ENCODE measurements around the gene BRD3.
A peak's percentile ranks its signal among the peaks of the same experiment; 100 is the strongest.

The BRD3 gene

DNA sequence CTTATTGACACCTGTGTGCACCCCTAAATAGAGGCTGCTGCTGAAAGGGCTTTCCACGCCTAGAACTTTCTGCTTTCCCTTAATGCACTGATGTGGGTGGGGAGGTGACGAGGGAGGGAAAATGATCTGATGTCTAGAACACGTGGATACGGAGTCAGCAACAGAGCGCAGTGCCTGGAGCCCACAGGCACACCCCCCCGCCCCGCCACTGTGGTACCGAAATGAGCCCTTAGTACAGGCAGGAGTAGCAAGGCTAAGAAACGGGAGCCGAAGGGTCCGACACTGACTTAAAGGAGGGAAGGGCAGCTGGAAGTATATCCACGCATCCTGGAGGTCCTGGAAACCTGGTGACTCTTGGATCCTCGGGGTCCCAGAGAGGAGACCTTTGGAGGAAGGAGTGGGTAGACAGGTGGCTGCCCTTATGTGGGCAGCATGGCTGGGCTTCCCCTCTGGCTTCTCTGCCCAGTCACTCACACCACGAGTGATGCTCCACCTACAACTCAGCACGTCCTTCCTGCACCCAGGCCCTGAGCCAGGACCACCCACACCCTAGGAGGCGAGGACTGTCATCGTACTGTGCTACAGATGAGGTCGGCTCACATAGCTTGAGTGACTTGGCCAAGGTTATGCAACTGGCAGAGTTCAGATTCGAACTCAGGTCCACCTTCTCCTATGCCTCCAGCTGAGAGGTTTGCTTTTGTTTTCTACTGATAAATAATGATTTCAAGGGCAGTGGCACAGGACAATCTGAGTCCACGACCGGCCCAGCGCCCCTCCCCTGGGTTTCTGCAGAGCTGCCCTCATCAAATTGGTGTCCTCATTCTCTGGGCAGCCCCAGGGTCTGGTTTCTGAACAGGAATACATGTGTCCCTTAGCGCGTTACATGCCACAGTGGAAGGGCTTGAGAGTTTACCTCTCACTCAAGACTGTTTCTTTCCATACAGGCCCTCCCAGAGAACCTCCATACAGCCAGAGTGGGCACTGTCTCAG is 71.0 kb downstream of the BRD3 start:
- Histone ChIP-seq H3K4me1 (ENCODE audit: control extremely low read depth in 1 of 4, control insufficient read depth in 4 of 4, insufficient read depth in 4 of 4, low read length in 3 of 4) (peaks cover 0 to 20% (median 18%) of the 10 kb centered on the region in 4 experiments), H3K9me3 (ENCODE audit: control extremely low read depth in 1 of 5, control insufficient read depth in 4 of 5, insufficient read depth in 2 of 5, low read depth in 1 of 5, low read length in 4 of 5) (no peaks in the 10 kb centered on the region), H3K36me3 (ENCODE audit: control insufficient read depth in 4 of 4, insufficient read depth in 4 of 4, low read length in 3 of 4) (no peaks in the 10 kb centered on the region), H3K27me3 (replicated peaks in 2 of 5; ENCODE audit: control insufficient read depth in 4 of 5, insufficient read depth in 5 of 5, low read length in 4 of 5) (peaks cover 0 to 36% (median 14%) of the 10 kb centered on the region in 5 experiments), H3K4me3 (ENCODE audit: control insufficient read depth in 1 of 7, extremely low read depth in 1 of 7, insufficient read depth in 4 of 7, low read depth in 2 of 7, low read length in 6 of 7) (no peak overlapping the region), H3K27ac (ENCODE audit: insufficient read depth in 1 of 2, low read depth in 1 of 2, low read length in 2 of 2, poor library complexity in 1 of 2, severe bottlenecking in 2 of 2) (no peak overlapping the region)
- ChIA-PET POLR2A (no interaction called here), CTCF (interaction anchor here (0.9 to 5.5 kb wide), 7 partner anchors 9 to 228 kb away, joined by 3 to 143 read pairs (median 18); no protein-coding TSS in a partner anchor)
- no peak for DNase-seq
- WGBS (ENCODE audit: insufficient coverage) = 77% methylated on average over 24 of the region's 24 CpGs

DNA sequence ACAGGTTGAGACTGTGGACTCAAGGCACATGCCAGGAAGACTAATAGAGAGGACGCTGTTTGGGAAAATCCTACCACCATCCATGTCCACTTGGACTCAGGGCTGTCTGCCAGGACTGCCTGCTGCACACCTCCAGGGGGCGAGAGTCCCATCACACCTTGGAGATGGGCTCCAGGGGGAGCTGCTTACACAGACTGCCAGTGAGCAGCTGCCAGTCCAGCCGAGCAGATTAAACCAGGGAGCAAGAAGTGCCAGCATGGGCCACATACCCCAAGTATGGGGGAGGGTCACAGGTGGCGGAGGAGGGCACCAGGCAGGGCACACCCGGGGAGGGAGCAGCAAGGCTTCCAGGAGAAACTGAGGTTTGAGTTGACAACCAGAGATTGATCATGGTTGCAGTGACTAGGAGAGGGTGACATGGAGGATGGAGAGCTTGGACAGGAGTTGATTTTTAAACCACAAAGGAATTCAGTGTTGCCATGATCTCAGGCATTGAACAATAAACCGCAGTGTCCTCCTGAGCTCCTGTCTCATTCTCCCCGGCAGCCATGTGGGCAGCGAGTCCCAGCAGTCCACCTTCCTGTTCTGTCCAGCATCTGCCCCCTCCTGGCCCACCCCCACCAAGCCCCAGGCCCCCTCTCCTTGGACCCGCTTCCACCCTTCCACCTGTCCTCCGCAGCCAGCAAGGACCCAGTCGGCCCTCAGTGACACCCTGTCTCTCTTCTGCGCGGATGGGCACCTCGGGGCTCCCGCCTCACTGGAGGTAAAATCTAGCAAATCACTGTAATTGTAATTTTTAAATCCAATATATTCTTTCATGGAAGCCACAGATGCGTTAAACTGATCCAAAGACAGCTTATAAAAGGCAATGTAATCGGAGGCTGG is 72.6 kb downstream of the BRD3 start:
- Histone ChIP-seq H3K4me1 (ENCODE audit: control extremely low read depth in 1 of 4, control insufficient read depth in 4 of 4, insufficient read depth in 4 of 4, low read length in 3 of 4) (peaks cover 0 to 32% (median 30%) of the 10 kb centered on the region in 4 experiments), H3K9me3 (ENCODE audit: control extremely low read depth in 1 of 5, control insufficient read depth in 4 of 5, insufficient read depth in 2 of 5, low read depth in 1 of 5, low read length in 4 of 5) (no peaks in the 10 kb centered on the region), H3K27ac (ENCODE audit: insufficient read depth in 1 of 2, low read depth in 1 of 2, low read length in 2 of 2, poor library complexity in 1 of 2, severe bottlenecking in 2 of 2) (no peak overlapping the region), H3K36me3 (ENCODE audit: control insufficient read depth in 4 of 4, insufficient read depth in 4 of 4, low read length in 3 of 4) (no peaks in the 10 kb centered on the region), H3K4me3 (ENCODE audit: control insufficient read depth in 1 of 7, extremely low read depth in 1 of 7, insufficient read depth in 4 of 7, low read depth in 2 of 7, low read length in 6 of 7) (no peak overlapping the region), H3K27me3 (replicated peaks in 2 of 5; ENCODE audit: control insufficient read depth in 4 of 5, insufficient read depth in 5 of 5, low read length in 4 of 5) (peaks cover 0 to 52% (median 26%) of the 10 kb centered on the region in 5 experiments)
- 84% methylated on average over 12 of the region's 17 CpGs for WGBS (ENCODE audit: insufficient coverage)
- DNase-seq = no peak
- ChIA-PET CTCF (interaction anchor here (0.7 to 5.5 kb wide), 19 partner anchors 10 to 227 kb away, joined by 3 to 143 read pairs (median 5); no protein-coding TSS in a partner anchor), POLR2A (interaction anchor here (0.6 kb wide), 2 partner anchors 180 to 214 kb away, joined by 3 read pairs; no protein-coding TSS in a partner anchor)

DNA sequence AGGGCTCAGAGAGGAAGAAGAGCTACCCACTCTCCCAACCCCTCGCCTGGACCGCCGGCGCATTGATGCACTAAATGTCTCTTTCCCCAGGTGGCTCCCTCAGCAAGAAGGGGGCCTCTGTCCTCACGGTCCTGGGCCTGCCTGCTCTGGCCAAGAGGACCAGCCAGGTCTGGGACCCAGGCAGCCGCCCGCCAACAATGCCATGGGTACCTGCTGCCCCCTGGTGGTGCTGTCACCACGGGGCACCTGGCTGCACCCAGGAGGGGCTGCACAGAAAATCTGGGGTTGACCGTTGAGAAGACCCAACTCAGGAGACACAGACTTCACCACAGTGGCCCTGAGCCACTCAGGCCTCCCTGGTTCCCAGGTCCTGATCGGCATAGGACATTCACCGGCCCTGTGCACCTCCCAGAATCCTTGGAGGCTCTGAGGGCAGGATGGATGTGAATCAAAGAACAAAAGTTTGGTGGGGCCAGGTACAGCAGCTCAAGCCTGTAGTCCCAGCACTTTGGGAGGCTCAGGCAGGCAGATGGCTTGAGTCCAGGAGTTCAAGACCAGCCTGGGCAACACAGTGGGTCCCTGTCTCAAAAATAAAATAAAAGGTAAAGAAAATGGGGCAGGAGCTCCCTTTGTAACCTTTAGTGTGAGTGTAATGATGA is 73.3 kb downstream of the BRD3 start:
- peaks cover 0 to 59% (median 31%) of the 10 kb centered on the region in 5 experiments for H3K27me3 ChIP-seq (replicated peaks in 2 of 5; ENCODE audit: control insufficient read depth in 4 of 5, insufficient read depth in 5 of 5, low read length in 4 of 5)
- H3K27ac ChIP-seq (ENCODE audit: insufficient read depth in 1 of 2, low read depth in 1 of 2, low read length in 2 of 2, poor library complexity in 1 of 2, severe bottlenecking in 2 of 2) = no peak overlapping the region
- ChIA-PET POLR2A (interaction anchor here (0.6 to 0.7 kb wide), 3 partner anchors 169 to 213 kb away, joined by 3 read pairs; no protein-coding TSS in a partner anchor), CTCF (interaction anchor here (0.7 to 5.5 kb wide), 29 partner anchors 11 to 268 kb away, joined by 3 to 143 read pairs (median 5); partner anchors contain the start of gene BRD3OS)
- peak; percentile 56 to 65 (median 57) for DNase-seq
- WGBS (ENCODE audit: insufficient coverage) = 4% methylated on average over 10 of the region's 11 CpGs
- no peaks in the 10 kb centered on the region for H3K9me3 ChIP-seq (ENCODE audit: control extremely low read depth in 1 of 5, control insufficient read depth in 4 of 5, insufficient read depth in 2 of 5, low read depth in 1 of 5, low read length in 4 of 5)
- H3K4me3 ChIP-seq (ENCODE audit: control insufficient read depth in 1 of 7, extremely low read depth in 1 of 7, insufficient read depth in 4 of 7, low read depth in 2 of 7, low read length in 6 of 7) = no peak overlapping the region
- H3K4me1 ChIP-seq (ENCODE audit: control extremely low read depth in 1 of 4, control insufficient read depth in 4 of 4, insufficient read depth in 4 of 4, low read length in 3 of 4) = peaks cover 0 to 32% (median 30%) of the 10 kb centered on the region in 4 experiments
- H3K36me3 ChIP-seq (ENCODE audit: control insufficient read depth in 4 of 4, insufficient read depth in 4 of 4, low read length in 3 of 4) = no peaks in the 10 kb centered on the region

DNA sequence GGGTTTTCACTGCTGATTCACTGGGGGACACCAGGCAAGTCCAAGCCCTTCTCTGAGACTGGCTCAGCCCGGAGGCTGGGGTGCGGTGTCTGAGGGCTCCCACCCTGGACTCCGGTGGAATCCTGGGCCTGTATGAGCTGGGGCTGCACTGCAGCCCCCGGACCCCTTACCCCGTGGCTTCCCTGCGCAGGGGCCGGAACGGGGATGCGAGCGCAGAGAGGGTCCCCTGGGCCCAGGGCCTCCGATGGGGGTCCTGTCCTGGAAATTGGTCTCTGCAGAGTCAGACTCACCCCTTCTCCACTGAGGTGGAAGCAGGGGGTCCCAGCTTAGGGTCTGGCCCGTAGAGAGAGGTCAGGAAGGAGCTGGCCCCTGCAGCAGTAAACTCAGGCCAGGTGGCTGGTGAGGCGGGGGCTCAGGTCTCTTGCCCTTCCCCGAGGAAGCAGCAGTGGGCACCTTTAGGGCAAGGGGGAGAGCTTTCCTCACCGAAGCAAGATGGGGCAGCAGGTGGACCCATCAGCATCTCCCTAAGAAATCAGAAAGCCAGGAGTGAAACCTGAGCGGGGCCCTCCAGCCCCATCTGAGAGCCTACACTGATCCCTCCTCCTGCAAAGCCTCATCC is 74.1 kb downstream of the BRD3 start:
- ChIA-PET CTCF (interaction anchor here (0.7 to 5.5 kb wide), 29 partner anchors 10 to 267 kb away, joined by 3 to 143 read pairs (median 5); partner anchors contain the start of gene BRD3OS), POLR2A (interaction anchor here (0.7 to 1.0 kb wide), 2 partner anchors 169 to 211 kb away, joined by 3 to 6 read pairs; no protein-coding TSS in a partner anchor)
- Histone ChIP-seq H3K27ac (ENCODE audit: insufficient read depth in 1 of 2, low read depth in 1 of 2, low read length in 2 of 2, poor library complexity in 1 of 2, severe bottlenecking in 2 of 2) (no peak overlapping the region), H3K27me3 (replicated peaks in 2 of 5; ENCODE audit: control insufficient read depth in 4 of 5, insufficient read depth in 5 of 5, low read length in 4 of 5) (peaks cover 0 to 59% (median 31%) of the 10 kb centered on the region in 5 experiments), H3K9me3 (ENCODE audit: control extremely low read depth in 1 of 5, control insufficient read depth in 4 of 5, insufficient read depth in 2 of 5, low read depth in 1 of 5, low read length in 4 of 5) (no peaks in the 10 kb centered on the region), H3K4me3 (ENCODE audit: control insufficient read depth in 1 of 7, extremely low read depth in 1 of 7, insufficient read depth in 4 of 7, low read depth in 2 of 7, low read length in 6 of 7) (peak overlapping the region in 5 of 7 experiments; percentile 61 to 78 (median 70)), H3K4me1 (ENCODE audit: control extremely low read depth in 1 of 4, control insufficient read depth in 4 of 4, insufficient read depth in 4 of 4, low read length in 3 of 4) (peaks cover 0 to 32% (median 30%) of the 10 kb centered on the region in 4 experiments), H3K36me3 (ENCODE audit: control insufficient read depth in 4 of 4, insufficient read depth in 4 of 4, low read length in 3 of 4) (no peaks in the 10 kb centered on the region)
- 79% methylated on average over 14 of the region's 16 CpGs for whole genome bisulfite sequencing (ENCODE audit: insufficient coverage)
- DNase-seq = no peak

DNA sequence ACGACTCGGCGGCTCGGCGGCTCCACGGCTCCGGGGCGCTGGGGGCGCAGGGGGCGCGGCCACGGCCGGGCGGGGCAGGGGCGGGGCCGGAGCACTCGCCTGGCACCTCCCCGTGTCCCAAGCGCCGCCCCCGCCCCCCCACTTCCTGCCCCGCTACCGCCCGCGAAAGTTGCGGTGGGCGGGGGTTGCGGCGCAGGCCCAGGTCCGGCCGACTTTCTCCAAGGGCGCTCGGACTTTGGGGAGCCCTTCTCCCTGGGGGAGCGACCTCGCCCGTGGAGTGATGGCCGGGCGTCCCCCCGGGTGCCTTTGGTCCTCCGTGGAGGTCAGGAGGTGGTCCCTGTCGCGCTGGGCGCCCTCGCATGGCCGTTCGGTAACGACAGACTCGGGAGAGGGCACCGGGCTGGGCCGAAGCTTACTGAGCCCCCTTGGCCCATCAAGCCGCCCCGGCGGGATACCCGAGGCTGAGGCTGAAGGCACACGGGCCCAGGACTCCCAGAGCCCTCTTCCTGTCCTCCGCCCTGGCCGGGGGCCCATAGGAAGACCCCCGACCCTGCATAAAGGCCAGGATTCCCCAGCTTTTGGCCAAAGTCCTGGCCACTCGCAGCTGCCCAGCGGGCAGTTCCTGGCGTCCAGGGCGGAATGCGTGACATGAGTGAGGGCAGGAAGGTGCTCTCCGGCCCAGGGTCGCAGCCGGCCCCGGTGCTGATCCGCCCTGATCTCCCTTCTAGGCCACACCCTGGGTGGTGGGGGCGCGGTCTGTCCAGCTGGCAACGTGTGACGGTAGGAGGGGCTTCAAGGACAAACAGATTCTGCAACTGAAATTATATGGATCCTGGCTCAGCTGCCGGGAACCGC is 74.8 kb downstream of the BRD3 start:
- peaks cover 0 to 59% (median 31%) of the 10 kb centered on the region in 5 experiments for H3K27me3 ChIP-seq (replicated peaks in 2 of 5; ENCODE audit: control insufficient read depth in 4 of 5, insufficient read depth in 5 of 5, low read length in 4 of 5)
- H3K4me1 ChIP-seq (ENCODE audit: control extremely low read depth in 1 of 4, control insufficient read depth in 4 of 4, insufficient read depth in 4 of 4, low read length in 3 of 4) = peaks cover 0 to 32% (median 30%) of the 10 kb centered on the region in 4 experiments
- peak in 2 of 3 donors; percentile 51 to 61 for DNase-seq
- H3K9me3 ChIP-seq (ENCODE audit: control extremely low read depth in 1 of 5, control insufficient read depth in 4 of 5, insufficient read depth in 2 of 5, low read depth in 1 of 5, low read length in 4 of 5) = no peaks in the 10 kb centered on the region
- no peaks in the 10 kb centered on the region for H3K36me3 ChIP-seq (ENCODE audit: control insufficient read depth in 4 of 4, insufficient read depth in 4 of 4, low read length in 3 of 4)
- ChIA-PET POLR2A (interaction anchor here (1.0 kb wide), 1 partner anchor 211 kb away, joined by 6 read pairs; no protein-coding TSS in a partner anchor), CTCF (interaction anchor here (0.8 to 5.5 kb wide), 24 partner anchors 10 to 266 kb away, joined by 3 to 143 read pairs (median 5); partner anchors contain the start of gene BRD3OS)
- under 1% methylated on average over 30 of the region's 74 CpGs for WGBS (ENCODE audit: insufficient coverage)
- H3K4me3 ChIP-seq (ENCODE audit: control insufficient read depth in 1 of 7, extremely low read depth in 1 of 7, insufficient read depth in 4 of 7, low read depth in 2 of 7, low read length in 6 of 7) = peak overlapping the region; percentile 41 to 78 (median 67)
- no peak overlapping the region for H3K27ac ChIP-seq (ENCODE audit: insufficient read depth in 1 of 2, low read depth in 1 of 2, low read length in 2 of 2, poor library complexity in 1 of 2, severe bottlenecking in 2 of 2)

All from common myeloid progenitor, CD34-positive (primary cell).